DMS53 (cell line): Measurements from ENCODE around the gene PCDHGA11.
A peak's percentile ranks its signal among the peaks of the same experiment; 100 is the strongest.
"Not testable (repeated sequence)": the region's sequence is repeated elsewhere in the genome, so short reads cannot be mapped to it uniquely, and the experiment has no call there.

Experiments
- DNase-seq: peaks from one replicate; lab custom pipeline; 2025; lab: John Stamatoyannopoulos, UW

The PCDHGA11 gene

GRCh38 chr5:141420855-141421488 is at the start of gene PCDHGA11:
PCDHGA11 (plus strand) TSS chr5:141421051; CDS start chr5:141421228, 177 bp downstream.
- peak; percentile 79 for DNase-seq

GRCh38 chr5:141371572-141372475 is 49.0 kb upstream of the PCDHGA11 start:
- DNase-seq = no peak

GRCh38 chr5:141373673-141374317 is 47.1 kb upstream of the PCDHGA11 start, which contains the start of gene PCDHGA6:
PCDHGA6 (plus strand) TSS chr5:141373891; CDS start chr5:141374084, 193 bp downstream.
- peak; percentile 60 for DNase-seq

DNA sequence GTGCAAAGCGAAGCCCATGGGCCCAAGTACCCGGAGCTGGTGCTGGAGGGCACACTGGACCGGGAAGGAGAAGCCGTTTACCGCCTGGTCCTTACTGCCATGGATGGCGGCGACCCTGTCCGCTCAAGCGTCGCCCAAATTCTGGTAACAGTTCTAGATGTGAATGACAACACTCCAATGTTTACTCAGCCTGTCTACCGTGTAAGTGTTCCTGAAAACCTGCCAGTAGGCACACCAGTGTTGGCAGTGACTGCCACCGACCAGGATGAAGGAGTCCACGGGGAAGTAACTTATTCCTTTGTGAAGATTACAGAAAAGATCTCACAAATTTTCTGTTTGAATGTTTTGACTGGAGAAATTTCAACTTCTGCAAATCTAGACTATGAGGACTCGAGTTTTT is 46.2 kb upstream of the PCDHGA11 start:
- DNase-seq = no peak

DNA sequence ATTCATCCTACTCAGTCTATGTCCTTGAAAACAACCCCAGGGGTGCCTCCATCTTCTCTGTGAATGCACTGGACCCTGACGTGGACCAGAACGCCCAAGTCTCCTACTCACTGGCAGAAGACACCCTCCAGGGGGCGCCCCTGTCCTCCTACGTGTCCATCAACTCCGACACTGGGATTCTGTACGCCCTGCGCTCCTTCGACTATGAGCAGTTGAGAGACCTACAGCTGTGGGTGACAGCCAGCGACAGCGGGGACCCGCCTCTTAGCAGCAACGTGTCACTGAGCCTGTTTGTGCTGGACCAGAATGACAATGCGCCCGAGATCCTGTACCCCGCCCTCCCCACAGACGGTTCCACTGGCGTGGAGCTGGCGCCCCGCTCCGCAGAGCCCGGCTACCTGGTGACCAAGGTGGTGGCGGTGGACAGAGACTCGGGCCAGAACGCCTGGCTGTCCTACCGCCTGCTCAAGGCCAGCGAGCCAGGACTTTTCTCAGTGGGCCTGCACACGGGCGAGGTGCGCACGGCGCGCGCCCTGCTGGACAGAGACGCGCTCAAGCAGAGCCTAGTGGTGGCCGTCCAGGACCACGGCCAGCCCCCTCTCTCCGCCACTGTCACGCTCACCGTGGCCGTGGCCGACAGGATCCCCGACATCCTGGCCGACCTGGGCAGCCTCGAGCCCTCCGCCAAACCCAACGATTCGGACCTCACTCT is 45.3 kb upstream of the PCDHGA11 start:
- DNase-seq = not testable (repeated sequence)

- DNase-seq = peak; percentile 58
Measured at GRCh38 chr5:141382469-141383294, 38.2 kb upstream of the PCDHGA11 start, which contains the start of gene PCDHGA7. PCDHGA7 (plus strand) TSS chr5:141382742; CDS start chr5:141382900, 158 bp downstream.

DNA sequence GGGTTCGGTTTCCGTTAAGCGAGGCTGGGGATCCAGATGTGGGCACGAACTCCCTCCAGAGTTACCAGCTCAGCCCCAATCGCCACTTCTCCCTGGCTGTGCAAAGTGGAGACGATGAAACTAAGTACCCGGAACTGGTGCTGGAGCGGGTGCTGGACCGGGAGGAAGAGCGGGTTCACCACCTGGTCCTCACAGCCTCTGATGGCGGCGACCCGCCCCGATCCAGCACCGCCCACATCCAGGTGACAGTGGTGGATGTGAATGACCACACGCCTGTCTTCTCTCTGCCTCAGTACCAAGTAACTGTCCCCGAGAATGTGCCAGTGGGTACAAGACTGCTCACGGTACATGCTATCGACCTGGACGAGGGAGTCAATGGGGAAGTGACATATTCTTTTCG is 37.5 kb upstream of the PCDHGA11 start:
- no peak for DNase-seq

DNA sequence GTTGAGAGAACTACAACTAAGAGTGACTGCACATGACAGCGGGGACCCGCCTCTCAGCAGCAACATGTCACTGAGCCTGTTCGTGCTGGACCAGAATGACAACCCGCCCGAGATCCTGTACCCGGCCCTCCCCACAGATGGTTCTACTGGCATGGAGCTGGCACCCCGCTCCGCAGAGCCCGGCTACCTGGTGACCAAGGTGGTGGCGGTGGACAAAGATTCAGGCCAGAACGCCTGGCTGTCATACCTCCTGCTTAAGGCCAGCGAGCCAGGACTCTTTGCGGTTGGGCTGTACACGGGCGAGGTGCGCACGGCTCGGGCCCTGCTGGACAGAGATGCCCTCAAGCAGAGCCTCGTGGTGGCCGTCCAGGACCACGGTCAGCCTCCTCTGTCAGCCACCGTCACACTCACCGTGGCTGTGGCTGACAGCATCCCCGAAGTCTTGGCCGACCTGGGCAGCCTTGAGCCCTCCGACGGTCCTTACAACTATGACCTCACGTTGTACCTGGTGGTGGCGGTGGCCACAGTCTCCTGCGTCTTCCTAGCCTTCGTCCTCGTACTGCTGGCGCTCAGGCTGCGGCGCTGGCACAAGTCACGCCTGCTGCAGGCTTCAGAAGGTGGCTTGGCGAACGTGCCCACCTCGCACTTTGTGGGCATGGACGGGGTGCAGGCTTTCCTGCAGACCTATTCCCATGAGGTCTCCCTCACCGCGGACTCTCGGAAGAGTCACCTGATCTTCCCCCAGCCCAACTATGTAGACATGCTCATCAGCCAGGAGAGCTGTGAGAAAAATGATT is 36.2 kb upstream of the PCDHGA11 start:
- no peak for DNase-seq

DNA sequence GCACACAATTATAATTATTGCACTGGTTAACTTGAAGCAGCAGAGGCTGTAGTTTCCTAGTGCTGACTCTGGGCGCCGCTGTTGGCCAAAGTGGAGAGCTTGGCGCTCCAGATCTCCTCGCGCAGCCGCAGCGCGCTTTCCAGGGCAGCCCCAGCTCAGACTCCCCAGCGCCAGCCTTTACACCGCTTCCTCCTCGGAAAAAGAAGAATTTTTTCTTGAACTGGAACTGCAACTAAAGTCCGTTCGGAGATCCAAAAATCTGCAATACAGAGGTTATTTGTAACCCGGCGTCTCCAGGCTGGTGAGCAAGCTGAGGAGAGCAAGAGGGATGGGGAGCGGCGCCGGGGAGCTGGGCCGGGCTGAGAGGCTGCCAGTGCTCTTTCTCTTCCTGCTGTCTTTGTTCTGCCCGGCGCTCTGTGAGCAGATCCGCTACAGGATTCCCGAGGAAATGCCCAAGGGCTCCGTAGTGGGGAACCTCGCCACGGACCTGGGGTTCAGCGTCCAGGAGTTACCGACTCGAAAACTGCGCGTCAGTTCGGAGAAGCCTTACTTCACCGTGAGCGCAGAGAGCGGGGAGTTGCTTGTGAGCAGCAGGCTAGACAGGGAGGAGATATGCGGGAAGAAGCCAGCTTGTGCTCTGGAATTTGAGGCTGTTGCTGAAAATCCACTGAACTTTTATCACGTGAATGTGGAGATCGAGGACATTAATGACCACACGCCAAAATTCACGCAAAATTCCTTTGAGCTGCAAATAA is 33.1 kb upstream of the PCDHGA11 start, which contains the start of gene PCDHGB4:
Gene PCDHGB4, plus strand, starts transcription at position 142 of the 755 bp plus-strand sequence. Its CDS starts 187 bp downstream, at position 329.
- peak; percentile 79 for DNase-seq

DNA sequence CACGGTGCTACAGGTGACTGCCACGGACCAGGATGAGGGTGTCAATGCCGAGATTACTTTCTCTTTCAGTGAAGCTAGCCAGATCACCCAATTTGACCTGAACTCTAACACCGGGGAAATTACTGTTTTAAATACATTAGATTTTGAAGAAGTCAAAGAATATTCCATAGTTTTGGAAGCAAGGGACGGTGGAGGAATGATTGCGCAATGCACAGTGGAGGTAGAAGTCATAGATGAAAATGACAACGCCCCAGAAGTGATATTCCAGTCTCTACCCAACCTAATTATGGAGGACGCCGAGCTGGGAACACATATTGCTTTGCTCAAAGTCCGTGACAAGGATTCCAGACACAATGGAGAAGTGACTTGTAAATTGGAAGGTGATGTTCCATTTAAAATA is 32.2 kb upstream of the PCDHGA11 start:
- no peak for DNase-seq

GRCh38 chr5:141389153-141390042 is 31.5 kb upstream of the PCDHGA11 start:
- no peak for DNase-seq

GRCh38 chr5:141392429-141393198 is 28.2 kb upstream of the PCDHGA11 start, which contains the start of gene PCDHGA8:
PCDHGA8 (plus strand) TSS chr5:141392633; CDS start chr5:141392814, 181 bp downstream.
- DNase-seq = peak; percentile 39

- no peak for DNase-seq
Measured at GRCh38 chr5:141393267-141393666, 27.6 kb upstream of the PCDHGA11 start.

DNA sequence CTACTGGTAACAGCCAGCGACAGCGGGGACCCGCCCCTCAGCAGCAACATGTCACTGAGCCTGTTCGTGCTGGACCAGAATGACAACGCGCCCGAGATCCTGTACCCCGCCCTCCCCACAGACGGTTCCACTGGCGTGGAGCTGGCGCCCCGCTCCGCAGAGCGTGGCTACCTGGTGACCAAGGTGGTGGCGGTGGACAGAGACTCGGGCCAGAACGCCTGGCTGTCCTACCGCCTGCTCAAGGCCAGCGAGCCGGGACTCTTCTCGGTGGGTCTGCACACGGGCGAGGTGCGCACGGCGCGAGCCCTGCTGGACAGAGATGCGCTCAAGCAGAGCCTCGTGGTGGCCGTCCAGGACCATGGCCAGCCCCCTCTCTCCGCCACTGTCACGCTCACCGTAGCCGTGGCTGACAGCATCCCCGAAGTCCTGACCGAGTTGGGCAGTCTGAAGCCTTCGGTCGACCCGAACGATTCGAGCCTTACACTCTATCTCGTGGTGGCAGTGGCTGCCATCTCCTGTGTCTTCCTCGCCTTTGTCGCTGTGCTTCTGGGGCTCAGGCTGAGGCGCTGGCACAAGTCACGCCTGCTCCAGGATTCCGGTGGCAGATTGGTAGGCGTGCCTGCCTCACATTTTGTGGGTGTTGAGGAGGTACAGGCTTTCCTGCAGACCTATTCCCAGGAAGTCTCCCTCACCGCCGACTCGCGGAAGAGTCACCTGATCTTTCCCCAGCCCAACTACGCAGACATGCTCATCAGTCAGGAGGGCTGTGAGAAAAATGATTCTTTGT is 26.3 kb upstream of the PCDHGA11 start:
- DNase-seq = not testable (repeated sequence)

DNA sequence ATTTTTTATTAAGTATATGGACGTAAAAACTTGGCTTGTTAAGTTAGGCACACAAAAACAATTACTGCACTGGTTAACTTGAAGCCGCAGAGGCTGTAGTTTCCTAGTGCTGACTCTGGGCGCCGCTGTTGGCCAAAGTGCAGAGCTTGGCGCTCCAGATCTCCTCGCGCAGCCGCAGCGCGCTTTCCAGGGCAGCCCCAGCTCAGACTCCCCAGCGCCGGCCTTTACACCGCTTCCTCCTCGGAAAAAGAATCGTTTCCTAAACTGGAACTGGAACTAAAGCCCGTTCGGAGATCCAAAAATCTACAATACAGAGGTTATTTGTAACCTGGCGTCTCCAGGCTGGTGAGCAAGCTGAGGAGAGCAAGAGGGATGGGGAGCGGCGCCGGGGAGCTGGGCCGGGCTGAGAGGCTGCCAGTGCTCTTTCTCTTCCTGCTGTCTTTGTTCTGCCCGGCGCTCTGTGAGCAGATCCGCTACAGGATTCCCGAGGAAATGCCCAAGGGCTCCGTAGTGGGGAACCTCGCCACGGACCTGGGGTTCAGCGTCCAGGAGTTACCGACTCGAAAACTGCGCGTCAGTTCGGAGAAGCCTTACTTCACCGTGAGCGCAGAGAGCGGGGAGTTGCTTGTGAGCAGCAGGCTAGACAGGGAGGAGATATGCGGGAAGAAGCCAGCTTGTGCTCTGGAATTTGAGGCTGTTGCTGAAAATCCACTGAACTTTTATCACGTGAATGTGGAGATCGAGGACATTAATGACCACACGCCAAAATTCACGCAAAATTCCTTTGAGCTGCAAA is 22.9 kb upstream of the PCDHGA11 start, which contains the start of gene PCDHGB5:
Gene PCDHGB5, plus strand, starts transcription at position 192 of the 796 bp plus-strand sequence. Its CDS starts 181 bp downstream, at position 373.
- DNase-seq = peak; percentile 67
